ENCODE measurements around the gene GPER1. TPM values are rescaled to one million over a fixed set of nuclear protein-coding genes. Genes with fewer than 3 reads are reported as not detected.

Gene GPER1
- total RNA-seq, 2 donors from 2014 or later, result 4.6 to 6.9 TPM

Other genes starting within 250 kb of the GPER1 start
- gene GET4, start 211.6 kb upstream of the GPER1 start, total RNA-seq, result 10 to 100 TPM; 16.1 to 19.7 TPM
- gene ADAP1, start 133.4 kb upstream of the GPER1 start, total RNA-seq, result 1 to 10 TPM; 4.2 to 7.7 TPM
- 1 to 10 TPM; 2.8 to 5.5 TPM for gene COX19, start 112.6 kb upstream of the GPER1 start, total RNA-seq
- gene CYP2W1, start 104.9 kb upstream of the GPER1 start, total RNA-seq, result not detected
- gene GPR146, start 43.6 kb upstream of the GPER1 start, total RNA-seq, result 10 to 100 TPM; 13.4 to 18.6 TPM
- 10 to 100 TPM; 10.2 to 16.2 TPM for gene ZFAND2A, start 72.1 kb downstream of the GPER1 start, total RNA-seq
- not detected for gene UNCX, start 144.8 kb downstream of the GPER1 start, total RNA-seq